Transverse colon (tissue), 4 donors: ENCODE measurements around the gene ESRRA. TPM values are rescaled to one million over a fixed set of nuclear protein-coding genes. Genes with fewer than 3 reads are reported as not detected.

Source experiments
- DNase-seq: peaks from one replicate; pipeline ENCODE4 v3.0.0-alpha.2; 2019
- H3K27ac ChIP-seq, 4 donors: fragments of 200-600 bp; sonication (generic); 2 replicates each; pipeline ENCODE4 v1.5.1; 2016 to 2018; ENCODE audit warnings: inconsistent platforms in 4 of 4
- H3K27me3 ChIP-seq: fragments of 200-600 bp; sonication (generic); 2 replicates; pipeline ENCODE4 v1.5.1; 2017; ENCODE audit warnings: inconsistent platforms
- H3K36me3 ChIP-seq, 4 donors: fragments of 200-600 bp; sonication (generic); 2 replicates each; pipeline ENCODE4 v1.5.1; 2017 to 2019; ENCODE audit warnings: inconsistent platforms in 4 of 4
- H3K4me1 ChIP-seq, 4 donors: fragments of 200-600 bp; sonication (generic); 2 replicates each; pipeline ENCODE4 v1.5.1; 2017 to 2020; ENCODE audit warnings: inconsistent platforms in 4 of 4
- H3K4me3 ChIP-seq, 4 donors: fragments of 200-600 bp; sonication (generic); 1 replicate in 1 of 4; 2 replicates in 3 of 4; pipeline versions ENCODE4 v1.5.1 to v1.6.1; 2017 to 2019; ENCODE audit warnings: inconsistent platforms in 4 of 4
- H3K9me3 ChIP-seq, 2 donors: fragments of 200-600 bp; sonication (generic); 2 replicates each; pipeline ENCODE4 v1.5.1; 2017 to 2019; ENCODE audit warnings: inconsistent platforms in 2 of 2
- CTCF ChIP-seq, 5 experiments: fragments of 200-600 bp in 3 of 5; fragments of 450-650 bp in 2 of 5; sonication (generic) in 3 of 5; IDR thresholded peaks; 1 replicate in 2 of 5; 2 replicates in 3 of 5; pipeline ENCODE4 v1.5.1; 2016 to 2017; ENCODE audit warnings: antibody characterized with exemption in 5 of 5, inconsistent platforms in 3 of 5, mild to moderate bottlenecking in 2 of 5, moderate library complexity in 1 of 5
- EP300 ChIP-seq: sonication (generic); formaldehyde crosslinking; IDR thresholded peaks from one replicate; pipeline ENCODE4 v1.6.1; 2017; ENCODE audit warnings: antibody characterized with exemption, low read depth
- POLR2A ChIP-seq: fragments of 450-650 bp; IDR thresholded peaks from one replicate; pipeline ENCODE4 v1.6.1; 2016; ENCODE audit warnings: antibody characterized with exemption, mild to moderate bottlenecking, moderate library complexity
- POLR2AphosphoS5 ChIP-seq, 3 donors: sonication (generic); formaldehyde crosslinking; IDR thresholded peaks; one replicate each; pipeline ENCODE4 v1.6.1; 2016; ENCODE audit warnings: antibody characterized with exemption in 3 of 3
- WGBS, 2 donors: methylation state at CpG; one replicate each; pipeline ENCODE4 v1.1.5; 2018; ENCODE audit warnings: low coverage in 1 of 2; 5-methylcytosine and 5-hydroxymethylcytosine counted together
- in situ Hi-C, 4 donors: fragments of 200-750 bp; cut with MboI; loops; one replicate each; pipeline versions ENCODE4 v1.15.0 to v1.15.1; 2017; ENCODE audit warnings: low sequenced_read_pairs in 3 of 4, low pct_ligation_motif_present in 1 of 4, low pct_unique_long_range_greater_than_20kb in 1 of 4
- intact Hi-C: fragments of 100-400 bp; cut with DNase I; formaldehyde crosslinking; loops from one replicate; pipeline ENCODE4 v1.15.1; 2023; ENCODE audit warnings: low total_unique reads
- total RNA-seq, 4 donors: library from RNA; depleted of rRNA; stranded (reverse); fragments of >200 nt; gene quantifications; one replicate each; pipeline ENCODE4 v1.1.0, GENCODE V29; 2016

The ESRRA gene
- total RNA-seq, 4 donors from 2014 or later = 142 to 272 (median 221) TPM

DNA sequence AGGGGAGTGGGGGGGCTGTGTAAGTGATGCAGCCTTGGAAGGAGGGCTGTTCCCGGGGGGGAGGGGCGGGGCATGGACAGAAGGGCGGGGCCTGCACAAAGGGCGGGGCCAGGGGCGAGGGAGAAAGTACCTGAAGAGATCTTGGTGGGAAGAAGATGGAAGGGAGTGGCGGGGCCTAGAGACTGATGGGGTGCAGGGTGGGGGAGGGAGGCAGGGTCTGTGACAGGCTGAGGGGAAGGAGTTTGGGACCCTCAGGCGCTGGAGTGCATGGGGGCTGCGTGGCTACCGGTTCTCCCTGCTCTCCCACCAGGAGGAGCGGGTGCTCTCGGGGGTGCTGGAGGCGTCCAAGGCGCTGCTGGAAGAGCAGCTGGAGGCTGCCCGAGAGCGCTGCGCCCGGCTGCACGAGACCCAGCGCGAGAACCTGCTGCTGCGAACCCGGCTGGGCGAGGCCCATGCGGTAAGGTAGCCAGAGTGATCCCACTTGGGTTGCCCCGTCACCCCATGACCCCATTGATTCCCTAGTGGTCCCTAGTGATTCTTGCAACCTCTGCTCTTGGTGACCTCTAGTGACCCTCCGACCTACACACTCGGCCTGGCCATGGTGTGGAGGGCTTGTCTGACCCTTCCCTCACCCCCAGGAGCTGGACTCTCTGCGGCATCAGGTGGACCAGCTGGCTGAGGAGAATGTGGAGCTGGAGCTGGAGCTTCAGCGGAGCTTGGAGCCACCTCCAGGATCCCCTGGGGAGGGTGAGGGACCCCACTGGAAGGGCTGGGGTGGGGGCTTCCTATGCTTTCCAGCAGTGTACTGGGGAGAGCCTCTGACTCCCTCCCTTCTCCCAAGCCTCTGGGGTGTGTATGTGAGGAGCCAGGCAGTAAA lies 37.8 kb downstream of the ESRRA start:
- no peak for TF ChIP-seq POLR2AphosphoS5 (IDR thresholded peaks at IDR 0.05)
- no peak for TF ChIP-seq EP300
- no peak for TF ChIP-seq POLR2A
- TF ChIP-seq CTCF (IDR thresholded peaks at IDR 0.05) = no peak
- peak overlapping the region; percentile 76 to 84 (median 82) for H3K27ac ChIP-seq
- no peak for DNase-seq
- H3K36me3 ChIP-seq = no peaks in the 10 kb centered on the region
- no peaks in the 10 kb centered on the region for H3K9me3 ChIP-seq
- 68 to 80% methylated on average over 2 to 28 of the region's 29 CpGs for WGBS, 2 donors
- intact Hi-C loops = no loop called here
- H3K4me3 ChIP-seq = peak overlapping the region in 3 of 4 donors; percentile 12 to 42 (median 22)
- H3K4me1 ChIP-seq = peaks cover 7 to 31% (median 24%) of the 10 kb centered on the region in 4 donors
- no peaks in the 10 kb centered on the region for H3K27me3 ChIP-seq
- in situ Hi-C loops = no loop called here

- no peaks in the 10 kb centered on the region for H3K36me3 ChIP-seq
- peaks cover 7 to 31% (median 24%) of the 10 kb centered on the region in 4 donors for H3K4me1 ChIP-seq
- no peak overlapping the region for H3K4me3 ChIP-seq
- intact Hi-C loops = no loop called here
- in situ Hi-C loops = no loop called here
- H3K27ac ChIP-seq = no peak overlapping the region
- WGBS, 2 donors = 78% methylated on average over 16 of the region's 18 CpGs; no CpG with 5 or more reads in 1 of the 2 donors
- peak; percentile 38 for DNase-seq
- no peak for TF ChIP-seq POLR2A
- no peak for TF ChIP-seq EP300
- TF ChIP-seq CTCF (IDR thresholded peaks at IDR 0.05) = peak in 4 of 5 experiments; percentile 21 to 24 (median 23)
- no peaks in the 10 kb centered on the region for H3K27me3 ChIP-seq
- no peaks in the 10 kb centered on the region for H3K9me3 ChIP-seq
Observed at GRCh38 chr11:64343767-64344559, 38.6 kb downstream of the ESRRA start.

- no peak overlapping the region for H3K27ac ChIP-seq
- H3K36me3 ChIP-seq = no peaks in the 10 kb centered on the region
- 92% methylated on average over 28 of the region's 28 CpGs; no CpG with 5 or more reads in 1 of the 2 donors for WGBS, 2 donors
- H3K27me3 ChIP-seq = no peaks in the 10 kb centered on the region
- no peak for TF ChIP-seq POLR2AphosphoS5 (IDR thresholded peaks at IDR 0.05)
- no peak for TF ChIP-seq POLR2A
- TF ChIP-seq EP300 = no peak
- TF ChIP-seq CTCF (IDR thresholded peaks at IDR 0.05) = no peak
- intact Hi-C loops = no loop called here
- in situ Hi-C loops = no loop called here
- no peaks in the 10 kb centered on the region for H3K9me3 ChIP-seq
- H3K4me3 ChIP-seq = no peak overlapping the region
- H3K4me1 ChIP-seq = peaks cover 7 to 31% (median 24%) of the 10 kb centered on the region in 4 donors
- no peak for DNase-seq
Observed at GRCh38 chr11:64344787-64345186, 39.5 kb downstream of the ESRRA start.
